OCI-LY7 (cell line): ENCODE measurements around the gene ADD3. TPM values are rescaled to one million over a fixed set of nuclear protein-coding genes. Genes with fewer than 3 reads are reported as not detected.

Experiments used
- BruUV-seq: library from RNA; stranded (reverse); fragments of 400-500 nt; replicated peaks from 2 replicates; lab custom pipeline; 2021; lab: Mats Ljungman, UMichigan
- CTCF ChIA-PET: fragments of 300-600 bp; sonication (Branson Sonifier 250); formaldehyde crosslinking; loops from one replicate; lab custom pipeline; 2022; ENCODE audit warnings: antibody characterized with exemption; ENCODE audit not compliant: unreplicated experiment; lab: Charles Lee
- POLR2A ChIA-PET: fragments of 300-600 bp; sonication (Branson Sonifier 250); formaldehyde crosslinking; loops from one replicate; lab custom pipeline; 2022; ENCODE audit warnings: antibody characterized with exemption; lab: Charles Lee
- DNase-seq: peaks from one replicate; pipeline ENCODE4 v3.0.0-alpha.2; 2015; ENCODE audit warnings: low spot score
- H2AFZ ChIP-seq: fragments of 200-600 bp; sonication (generic), shearing (Covaris generic); 2 replicates; pipeline ENCODE4 v1.6.1; 2014; ENCODE audit warnings: mild to moderate bottlenecking, antibody characterized with exemption, low read length, moderate library complexity
- H3K27ac ChIP-seq: fragments of 200-600 bp; sonication (generic); 2 replicates; pipeline ENCODE4 v1.5.1; 2014; ENCODE audit warnings: mixed run types, low read depth, mild to moderate bottlenecking, moderate library complexity, low read length, inconsistent platforms; ENCODE audit not compliant: poor library complexity, severe bottlenecking
- H3K36me3 ChIP-seq: fragments of 200-600 bp; sonication (generic); 2 replicates; pipeline ENCODE4 v1.6.1; 2014; ENCODE audit warnings: mild to moderate bottlenecking, antibody characterized with exemption, low read length, moderate library complexity, mixed read lengths; ENCODE audit not compliant: insufficient read depth
- H3K4me1 ChIP-seq: fragments of 200-600 bp; sonication (generic); 2 replicates; pipeline ENCODE4 v1.5.1; 2014; ENCODE audit warnings: mild to moderate bottlenecking, low read length; ENCODE audit not compliant: insufficient read depth, poor library complexity, severe bottlenecking
- H3K4me2 ChIP-seq: fragments of 200-600 bp; sonication (generic); 2 replicates; pipeline ENCODE4 v1.6.1; 2014; ENCODE audit warnings: mild to moderate bottlenecking, low read length
- H3K4me3 ChIP-seq: fragments of 200-600 bp; sonication (generic); 2 replicates; pipeline ENCODE4 v1.5.1; 2014; ENCODE audit warnings: mild to moderate bottlenecking, low read depth, low read length; ENCODE audit not compliant: poor library complexity, severe bottlenecking
- H3K79me2 ChIP-seq: fragments of 200-600 bp; sonication (generic); 2 replicates; pipeline ENCODE4 v1.6.1; 2016; ENCODE audit warnings: low read depth, mild to moderate bottlenecking, low read length, moderate library complexity, mixed read lengths; ENCODE audit not compliant: insufficient read depth
- H3K9me2 ChIP-seq: fragments of 200-600 bp; sonication (generic); 2 replicates; pipeline ENCODE4 v1.6.1; 2016; ENCODE audit warnings: mild to moderate bottlenecking, low read length, mixed read lengths; ENCODE audit not compliant: insufficient read depth
- H3K9me3 ChIP-seq: fragments of 200-600 bp; sonication (generic); 2 replicates; pipeline ENCODE4 v1.6.1; 2014; ENCODE audit warnings: mild to moderate bottlenecking, mixed run types, low read length, mixed read lengths
- H4K20me1 ChIP-seq: fragments of 200-600 bp; sonication (generic); 2 replicates; pipeline ENCODE4 v1.6.1; 2014; ENCODE audit warnings: mild to moderate bottlenecking, antibody characterized with exemption, low read length, moderate library complexity, mixed read lengths; ENCODE audit not compliant: insufficient read depth
- CTCF ChIP-seq: fragments of 200-600 bp; sonication (generic); conservative IDR thresholded peaks from 2 replicates; pipeline ENCODE4 v1.5.1; 2014; ENCODE audit warnings: mild to moderate bottlenecking, antibody characterized with exemption, low read length, moderate library complexity, mixed read lengths
- EZH2phosphoT487 ChIP-seq: fragments of 200-600 bp; sonication (generic); IDR thresholded peaks from 2 replicates; pipeline ENCODE4 v1.6.1; 2018; ENCODE audit warnings: low read depth, borderline replicate concordance, mild to moderate bottlenecking, mixed run types, antibody characterized with exemption, low read length, moderate library complexity, mixed read lengths
- intact Hi-C: fragments of 100-400 bp; cut with micrococcal nuclease; formaldehyde crosslinking; loops from one replicate; pipeline ENCODE4 v1.10.0; 2022; ENCODE audit not compliant: unreplicated experiment
- total RNA-seq, 2 experiments: library from RNA; depleted of rRNA in 1 of 2; stranded (reverse); fragments of >200 nt in 1 of 2; shearing (Covaris generic) in 1 of 2; gene quantifications; 2 replicates each; pipeline ENCODE4 v1.2.3, GENCODE V29; 2014 to 2022

ADD3 gene
- total RNA-seq, 2 experiments from 2014 or later = 75.8 to 89.7 TPM

- DNase-seq = no peak
- no peaks in the 10 kb centered on the region for H3K9me3 ChIP-seq
- no peak overlapping the region for H3K27ac ChIP-seq
- H3K4me3 ChIP-seq = no peak overlapping the region
- no peak overlapping the region for H3K4me2 ChIP-seq
- H2AFZ ChIP-seq = no peak overlapping the region
- intact Hi-C loops = no loop called here
- ChIA-PET CTCF (no interaction called here), POLR2A (interaction anchor here (1.5 to 1.8 kb wide), 2 partner anchors 10 to 49 kb away, joined by 4 to 5 read pairs; no protein-coding TSS in a partner anchor)
- peaks cover 6% of the 10 kb centered on the region for H3K4me1 ChIP-seq
- no peaks in the 10 kb centered on the region for H3K36me3 ChIP-seq
- H3K79me2 ChIP-seq = peaks cover 38% of the 10 kb centered on the region
- TF ChIP-seq EZH2phosphoT487 (no peak), CTCF (no peak)
- BruUV-seq = no TSS peak
- no peaks in the 10 kb centered on the region for H3K9me2 ChIP-seq
- peaks cover 14% of the 10 kb centered on the region; the same call in 1 of the 2 replicates for H4K20me1 ChIP-seq
Observed at GRCh38 chr10:110040767-110041478, 33.1 kb downstream of the ADD3 start.

- Histone ChIP-seq H2AFZ (no peak overlapping the region), H3K36me3 (no peaks in the 10 kb centered on the region), H3K9me2 (no peaks in the 10 kb centered on the region), H4K20me1 (peaks cover 14% of the 10 kb centered on the region; the same call in 1 of the 2 replicates), H3K4me3 (no peak overlapping the region), H3K27ac (no peak overlapping the region), H3K4me1 (peaks cover 6% of the 10 kb centered on the region), H3K4me2 (no peak overlapping the region), H3K9me3 (no peaks in the 10 kb centered on the region), H3K79me2 (peaks cover 38% of the 10 kb centered on the region)
- BruUV-seq = no TSS peak
- CTCF ChIA-PET = no interaction called here
- intact Hi-C loops = no loop called here
- DNase-seq = no peak
- TF ChIP-seq EZH2phosphoT487 (no peak), CTCF (no peak)
- POLR2A ChIA-PET = interaction anchor here (0.6 to 1.8 kb wide), 3 partner anchors 11 to 48 kb away, joined by 3 to 5 read pairs (median 4); no protein-coding TSS in a partner anchor
Observed at GRCh38 chr10:110041479-110041829, 33.7 kb downstream of the ADD3 start.

- H3K36me3 ChIP-seq = peaks cover 2% of the 10 kb centered on the region; the same call in 1 of the 2 replicates
- ChIA-PET POLR2A (interaction anchor here (0.6 to 1.8 kb wide), 3 partner anchors 12 to 47 kb away, joined by 3 to 5 read pairs (median 4); no protein-coding TSS in a partner anchor), CTCF (no interaction called here)
Observed at GRCh38 chr10:110042181-110042580, 34.4 kb downstream of the ADD3 start.

More at GRCh38 chr10:110042181-110042580, 34.4 kb downstream of the ADD3 start:
- no peak for DNase-seq
- no TSS peak for BruUV-seq
- Histone ChIP-seq H2AFZ (no peak overlapping the region), H3K27ac (no peak overlapping the region), H3K4me3 (no peak overlapping the region), H4K20me1 (peaks cover 8% of the 10 kb centered on the region; the same call in 1 of the 2 replicates), H3K9me3 (0 out of 2 replicates have a peak, but pooled peaks cover 3% of the 10 kb centered on the region), H3K79me2 (peaks cover 39% of the 10 kb centered on the region), H3K9me2 (no peaks in the 10 kb centered on the region), H3K4me1 (no peaks in the 10 kb centered on the region), H3K4me2 (no peak overlapping the region)
- intact Hi-C loops = no loop called here
- TF ChIP-seq EZH2phosphoT487 = no peak
- no peak for TF ChIP-seq CTCF
